Cardiac fibroblast (primary cell): Measurements from ENCODE around the gene GOLT1A.

ENCODE experiments used
- DNase-seq, 2 donors: peaks; one replicate each; pipeline versions ENCODE4 v3.0.0 to v3.0.0-alpha.2; 2010; ENCODE audit warnings: low read depth in 2 of 2
- H3K4me3 ChIP-seq, 2 donors: replicated peaks in 1 of 2; 1 replicate in 1 of 2; 2 replicates in 1 of 2; pipeline ENCODE4 v1.5.1; 2011; ENCODE audit warnings: low read depth in 2 of 2, low read length in 2 of 2, mild to moderate bottlenecking in 2 of 2, moderate library complexity in 1 of 2
- CTCF ChIP-seq: IDR thresholded peaks from one replicate; pipeline ENCODE4 v1.5.1; 2011; ENCODE audit warnings: low read depth, mild to moderate bottlenecking, low read length, inconsistent platforms

The GOLT1A gene

GRCh38 chr1:204224655-204225054, 10.9 kb upstream of the GOLT1A start:
- no peak overlapping the region for H3K4me3 ChIP-seq
- no peak for TF ChIP-seq CTCF
- no peak for DNase-seq

GRCh38 chr1:204223129-204223860, 9.5 kb upstream of the GOLT1A start:
- no peak overlapping the region for H3K4me3 ChIP-seq
- DNase-seq = no peak
- no peak for TF ChIP-seq CTCF

- no peak for DNase-seq
- H3K4me3 ChIP-seq = no peak overlapping the region
- no peak for TF ChIP-seq CTCF
These were observed 8.9 kb upstream of the GOLT1A start for GRCh38 chr1:204222764-204223055.

- DNase-seq = no peak
- no peak for TF ChIP-seq CTCF
These were observed 8.4 kb upstream of the GOLT1A start for GRCh38 chr1:204222006-204222763.

GRCh38 chr1:204221271-204221670, 7.5 kb upstream of the GOLT1A start:
- no peak for TF ChIP-seq CTCF

More at GRCh38 chr1:204222006-204222763, 8.4 kb upstream of the GOLT1A start:
- H3K4me3 ChIP-seq = no peak overlapping the region

GRCh38 chr1:204219971-204220616, 6.3 kb upstream of the GOLT1A start:
- no peak for DNase-seq
- no peak for TF ChIP-seq CTCF
- no peak overlapping the region for H3K4me3 ChIP-seq

More at GRCh38 chr1:204221271-204221670, 7.5 kb upstream of the GOLT1A start:
- no peak for DNase-seq
- no peak overlapping the region for H3K4me3 ChIP-seq
